Measurements from ENCODE around the gene WNT5A.

Gene WNT5A

GRCh38 chr3:55442861-55443260, 44.2 kb downstream of the WNT5A start:
- DNase-seq = no peak

DNA sequence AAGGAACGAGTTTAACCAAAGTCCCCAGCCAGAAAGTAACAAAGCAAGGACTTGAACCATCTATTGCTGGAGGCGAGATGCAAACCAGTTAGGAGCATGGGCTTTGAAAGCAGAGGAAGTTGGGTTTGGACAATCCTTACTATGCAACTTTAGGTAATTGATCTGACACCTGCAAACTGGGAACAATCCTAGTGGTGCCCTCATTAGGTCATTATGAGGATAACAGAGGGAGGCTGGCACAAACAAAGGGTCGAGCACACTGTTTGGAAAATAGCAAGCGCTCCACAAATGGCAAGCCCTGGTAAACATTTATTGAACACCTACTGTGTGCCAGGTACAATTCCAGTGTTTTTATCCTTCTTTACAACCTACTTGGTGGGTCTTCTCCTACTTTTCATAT, 45.6 kb downstream of the WNT5A start:
- DNase-seq = no peak

DNA sequence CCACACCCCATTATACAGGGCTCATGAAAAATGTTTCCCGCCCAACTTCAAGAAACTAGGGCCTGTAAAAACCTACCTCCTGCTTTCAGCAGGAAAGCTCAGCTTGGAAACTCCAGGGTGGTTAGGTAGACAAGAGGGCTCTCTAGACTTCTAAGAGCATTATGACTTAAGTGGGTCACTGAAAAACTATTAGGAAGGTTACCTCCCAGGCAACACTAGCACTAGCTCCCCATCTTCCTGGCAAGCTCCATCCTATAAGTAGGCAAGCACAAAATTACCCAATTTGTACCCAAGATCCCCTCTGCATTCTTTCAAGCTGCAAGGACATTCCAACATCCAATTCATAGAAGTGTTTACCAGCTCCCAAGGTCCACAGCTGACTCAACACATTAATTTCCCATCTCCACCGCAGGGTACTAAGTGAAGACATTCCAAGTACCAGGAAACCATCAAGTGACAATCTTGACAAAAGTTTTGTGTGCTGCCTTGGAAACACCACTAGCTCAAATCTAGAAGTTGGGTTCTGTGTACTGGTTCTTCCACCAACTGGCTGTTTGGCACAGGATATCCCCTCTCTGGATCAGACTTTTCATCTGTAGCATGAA, 46.9 kb downstream of the WNT5A start:
- no peak for DNase-seq

- DNase-seq = no peak
Observed at GRCh38 chr3:55439657-55440056, 47.4 kb downstream of the WNT5A start.

- no peak for DNase-seq
Observed at GRCh38 chr3:55436644-55437043, 50.5 kb downstream of the WNT5A start.

DNA sequence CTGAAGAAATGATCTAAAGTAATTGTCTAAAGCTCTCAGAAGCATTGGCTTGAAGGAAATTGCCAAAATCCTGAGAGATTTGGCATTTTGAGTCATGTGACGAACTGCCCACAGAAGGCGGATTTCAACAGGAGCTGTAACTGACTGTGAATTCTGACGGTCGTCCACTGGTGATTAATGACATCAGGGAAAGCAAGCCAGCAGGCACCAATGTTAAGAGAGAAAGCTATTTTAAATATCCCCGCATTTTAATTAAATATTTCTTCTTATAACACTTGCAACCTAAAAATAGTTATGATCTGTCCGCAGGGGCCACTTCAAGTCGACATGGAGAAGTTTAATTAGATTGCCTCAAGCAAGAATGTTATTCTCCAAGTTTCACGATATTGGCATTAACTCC, 51.6 kb downstream of the WNT5A start:
- DNase-seq = no peak

DNA sequence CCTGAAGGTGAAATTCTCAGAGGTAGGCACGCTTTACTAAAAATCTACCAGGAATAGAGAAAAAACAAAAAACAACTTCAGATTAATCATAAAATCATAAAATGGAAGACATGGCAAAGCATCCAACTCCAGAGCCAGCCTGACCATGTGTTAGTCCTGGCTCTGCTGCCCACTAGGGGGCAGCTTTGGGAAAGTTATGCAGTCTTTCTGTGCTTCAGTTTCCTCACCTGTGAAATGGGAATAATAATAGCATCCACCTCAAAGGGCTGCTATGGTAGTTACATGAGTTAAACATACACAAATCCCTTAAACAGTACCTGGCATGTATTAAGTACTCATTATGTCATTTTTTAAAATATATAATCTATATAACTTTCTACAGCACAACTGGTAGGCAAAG, 52.3 kb downstream of the WNT5A start:
- DNase-seq = no peak

DNA sequence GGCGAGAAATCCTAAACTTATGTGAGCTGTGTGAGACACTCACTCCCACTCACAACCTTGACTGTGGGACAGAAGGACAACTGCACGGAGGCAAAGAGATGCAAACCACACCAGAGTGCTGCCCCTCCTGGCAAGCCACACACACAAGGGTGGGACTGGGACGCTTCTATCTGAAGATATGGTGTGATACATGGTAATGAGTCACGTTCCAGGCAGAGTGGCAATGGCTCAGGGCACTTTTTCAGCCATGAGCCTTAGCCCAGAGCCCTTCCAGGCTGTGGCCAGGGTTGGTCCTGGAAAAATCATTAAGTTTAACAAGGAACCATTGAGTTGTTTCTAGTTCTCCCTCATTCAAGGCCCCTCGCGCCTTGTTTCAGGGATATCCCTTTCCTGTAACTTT, 56.1 kb downstream of the WNT5A start:
- no peak for DNase-seq

DNA sequence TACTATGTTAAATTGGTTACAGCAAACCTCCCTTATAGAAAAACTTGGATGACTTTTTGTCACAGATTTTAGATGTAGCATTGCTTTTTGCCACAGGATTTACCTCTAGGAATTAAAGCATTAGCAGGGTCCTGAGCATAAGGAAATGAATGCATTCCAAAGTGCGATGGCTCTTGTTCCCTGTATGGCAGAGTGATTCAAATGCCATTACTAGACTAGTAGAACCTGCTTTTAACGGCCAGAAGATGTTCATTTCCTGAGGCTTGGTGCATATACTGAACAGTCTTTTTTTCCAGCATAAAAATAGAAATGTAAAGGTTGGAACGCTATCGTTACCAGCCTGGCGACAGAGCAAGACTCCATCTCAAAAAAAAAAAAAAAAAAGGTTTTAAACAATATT, 59.4 kb downstream of the WNT5A start:
- DNase-seq = no peak

DNA sequence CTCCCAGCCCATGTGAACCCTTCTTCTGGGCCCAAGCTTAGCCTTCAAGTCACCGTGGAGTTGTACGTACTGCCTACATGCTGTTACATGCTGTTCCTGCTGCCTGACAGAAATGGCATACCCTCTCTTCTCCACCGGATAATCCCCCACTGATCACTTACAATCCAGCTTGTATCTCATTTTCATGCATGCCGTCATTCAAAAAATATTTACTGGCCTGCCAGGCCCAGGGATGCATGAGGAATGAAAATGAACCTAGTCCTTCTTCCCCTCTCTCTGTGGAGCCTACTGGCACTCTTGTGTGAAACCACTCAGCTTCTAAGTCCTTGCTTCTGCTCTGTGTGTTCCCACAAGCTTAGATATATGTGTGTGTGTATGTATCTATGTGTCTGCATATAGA, 60.6 kb downstream of the WNT5A start:
- no peak for DNase-seq

DNA sequence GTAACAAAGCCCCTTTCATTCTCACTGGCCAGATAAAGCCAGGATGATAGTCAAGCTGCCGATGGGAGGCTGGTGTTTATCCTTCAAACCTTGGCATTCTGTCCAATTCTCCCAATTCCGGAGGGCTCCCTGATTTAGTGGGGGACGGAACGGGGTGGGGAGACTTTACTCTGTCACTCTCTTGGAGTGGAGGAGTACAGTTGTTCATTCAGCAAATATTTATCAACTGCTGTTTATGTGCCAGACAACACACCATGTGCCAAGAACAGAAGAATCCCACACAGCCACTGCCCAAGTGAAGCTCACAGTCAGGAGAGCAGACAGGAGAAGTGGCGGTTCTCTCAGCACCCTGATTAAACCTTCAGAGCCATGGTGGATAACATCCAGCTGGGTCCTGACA, 63.3 kb downstream of the WNT5A start:
- no peak for DNase-seq

- DNase-seq = no peak
Observed at GRCh38 chr3:55417211-55417610, 69.9 kb downstream of the WNT5A start.

- no peak for DNase-seq
Observed at GRCh38 chr3:55416331-55416821, 70.7 kb downstream of the WNT5A start.
